Keratinocyte (primary cell): ENCODE results near the gene ACKR3. TPM values are rescaled to one million over a fixed set of nuclear protein-coding genes. Genes with fewer than 3 reads are reported as not detected.

Experiments
- DNase-seq: peaks from one replicate; pipeline ENCODE4 v3.0.0-alpha.2; 2011; ENCODE audit warnings: low read depth, missing footprints, low spot score
- FAIRE-seq: peaks from 2 replicates; lab custom pipeline; 2011; peaks lifted over from hg19 to GRCh38; lab: Jason Lieb, UNC
- H2AFZ ChIP-seq: 2 replicates; pipeline ENCODE4 v1.6.0; 2012; ENCODE audit warnings: low read length, control low read depth, inconsistent platforms; ENCODE audit not compliant: control insufficient read depth
- H3K27ac ChIP-seq: 2 replicates; pipeline ENCODE4 v1.5.1; 2011; ENCODE audit warnings: low read length; ENCODE audit not compliant: control insufficient read depth, insufficient read depth
- H3K27me3 ChIP-seq: 3 replicates; pipeline ENCODE4 v1.6.0; 2011; ENCODE audit warnings: low read length; ENCODE audit not compliant: control insufficient read depth, insufficient read depth; ENCODE audit errors: extremely low read depth
- H3K36me3 ChIP-seq, 2 experiments: 2 replicates in 1 of 2; 3 replicates in 1 of 2; pipeline ENCODE4 v1.5.1; 2011; ENCODE audit warnings: low read length in 2 of 2, mild to moderate bottlenecking in 1 of 2; ENCODE audit not compliant: control insufficient read depth in 2 of 2, insufficient read depth in 2 of 2; ENCODE audit errors: extremely low read depth in 1 of 2
- H3K4me1 ChIP-seq: 3 replicates; pipeline ENCODE4 v1.5.1; 2011; ENCODE audit warnings: low read length; ENCODE audit not compliant: control insufficient read depth, insufficient read depth; ENCODE audit errors: extremely low read depth
- H3K4me2 ChIP-seq: 3 replicates; pipeline ENCODE4 v1.6.0; 2011; ENCODE audit warnings: low read depth, low read length; ENCODE audit not compliant: control insufficient read depth, insufficient read depth; ENCODE audit errors: extremely low read depth
- H3K4me3 ChIP-seq, 3 experiments: fragments of 200-600 bp in 1 of 3; sonication (generic) in 1 of 3; 2 replicates in 2 of 3; 3 replicates in 1 of 3; pipeline ENCODE4 v1.5.1; 2011 to 2016; ENCODE audit warnings: low read length in 3 of 3, mild to moderate bottlenecking in 3 of 3, control low read depth in 2 of 3, inconsistent platforms in 1 of 3, low read depth in 1 of 3, mixed read lengths in 1 of 3, mixed run types in 1 of 3, moderate library complexity in 1 of 3; ENCODE audit not compliant: control insufficient read depth in 2 of 3, insufficient read depth in 2 of 3; ENCODE audit errors: extremely low read depth in 1 of 3
- H3K79me2 ChIP-seq: 2 replicates; pipeline ENCODE4 v1.6.0; 2012; ENCODE audit warnings: low read length; ENCODE audit not compliant: control insufficient read depth, insufficient read depth
- H3K9ac ChIP-seq: 3 replicates; pipeline ENCODE4 v1.6.0; 2011; ENCODE audit warnings: low read length; ENCODE audit not compliant: control insufficient read depth, insufficient read depth; ENCODE audit errors: extremely low read depth
- H3K9me1 ChIP-seq: 3 replicates; pipeline ENCODE4 v1.6.0; 2011; ENCODE audit warnings: low read length; ENCODE audit not compliant: control insufficient read depth, insufficient read depth; ENCODE audit errors: extremely low read depth
- H3K9me3 ChIP-seq: 2 replicates; pipeline ENCODE4 v1.5.1; 2012; ENCODE audit warnings: low read depth, low read length; ENCODE audit not compliant: control insufficient read depth
- H4K20me1 ChIP-seq: 3 replicates; pipeline ENCODE4 v1.6.0; 2011; ENCODE audit warnings: low read length; ENCODE audit not compliant: control insufficient read depth, insufficient read depth; ENCODE audit errors: extremely low read depth
- EZH2 ChIP-seq: IDR thresholded peaks from one replicate; pipeline ENCODE4 v1.6.1; 2012; ENCODE audit warnings: inconsistent platforms, mild to moderate bottlenecking, low read length, moderate library complexity
- dilution Hi-C: fragments of 300-500 bp; cut with MboI; formaldehyde crosslinking; loops from one replicate; pipeline ENCODE4 v1.7.0; 2020; ENCODE audit warnings: low sequenced_read_pairs; ENCODE audit not compliant: extremely low pct_ligation_motif_present
- polyA plus RNA-seq, 5 experiments: library from polyadenylated mRNA; depleted of rRNA in 3 of 5; stranded (reverse) in 3 of 5; stranded (forward) in 1 of 5; unstranded in 1 of 5; fragments of >200 nt; gene quantifications; 1 replicate in 1 of 5; 2 replicates in 3 of 5; 3 replicates in 1 of 5; pipeline versions ENCODE4 v1.2.1 to v1.2.3, GENCODE V29; 2011 to 2012; ENCODE audit warnings: missing spikeins in 2 of 5, low read depth in 1 of 5, low replicate concordance in 1 of 5
- TF ChIP-seq, protein P1 (sequence below), 3 experiments: IDR thresholded peaks in 1 of 3; conservative IDR thresholded peaks in 1 of 3; optimal IDR thresholded peaks in 1 of 3; 2 replicates in 2 of 3; 3 replicates in 1 of 3; pipeline versions ENCODE3 to v1.5.1; 2011; ENCODE audit warnings: low read length in 3 of 3, mild to moderate bottlenecking in 3 of 3, moderate library complexity in 2 of 3, control low read depth in 1 of 3, inconsistent platforms in 1 of 3; ENCODE audit not compliant: insufficient read depth in 2 of 3; ENCODE audit errors: extremely low read depth in 1 of 3

Gene ACKR3
- polyA plus RNA-seq, 1 donor (not counting 4 experiments of a cell fraction or from before 2014, with no cell fraction given): 29.4 TPM

DNA sequence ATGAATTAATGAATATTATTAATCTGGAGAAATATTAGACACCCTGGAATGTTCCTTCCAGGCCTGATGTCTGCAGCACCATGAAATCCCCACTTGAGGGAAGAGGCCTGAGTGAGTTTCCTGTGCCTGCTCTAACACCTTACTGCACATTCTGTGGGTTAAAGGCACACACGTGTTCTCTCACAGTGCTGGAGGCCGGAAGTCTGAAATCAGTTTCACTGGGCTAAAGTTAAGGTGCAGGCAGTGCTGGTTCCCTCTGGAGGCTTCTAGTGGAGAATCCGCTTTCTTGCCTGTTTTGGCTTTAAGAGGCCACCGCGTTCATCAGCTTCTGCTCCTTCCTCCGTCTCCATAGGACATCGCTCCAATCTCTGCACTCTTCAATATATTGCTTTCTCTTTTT lies 48.7 kb downstream of the ACKR3 start:
- TF ChIP-seq, protein P1, sequence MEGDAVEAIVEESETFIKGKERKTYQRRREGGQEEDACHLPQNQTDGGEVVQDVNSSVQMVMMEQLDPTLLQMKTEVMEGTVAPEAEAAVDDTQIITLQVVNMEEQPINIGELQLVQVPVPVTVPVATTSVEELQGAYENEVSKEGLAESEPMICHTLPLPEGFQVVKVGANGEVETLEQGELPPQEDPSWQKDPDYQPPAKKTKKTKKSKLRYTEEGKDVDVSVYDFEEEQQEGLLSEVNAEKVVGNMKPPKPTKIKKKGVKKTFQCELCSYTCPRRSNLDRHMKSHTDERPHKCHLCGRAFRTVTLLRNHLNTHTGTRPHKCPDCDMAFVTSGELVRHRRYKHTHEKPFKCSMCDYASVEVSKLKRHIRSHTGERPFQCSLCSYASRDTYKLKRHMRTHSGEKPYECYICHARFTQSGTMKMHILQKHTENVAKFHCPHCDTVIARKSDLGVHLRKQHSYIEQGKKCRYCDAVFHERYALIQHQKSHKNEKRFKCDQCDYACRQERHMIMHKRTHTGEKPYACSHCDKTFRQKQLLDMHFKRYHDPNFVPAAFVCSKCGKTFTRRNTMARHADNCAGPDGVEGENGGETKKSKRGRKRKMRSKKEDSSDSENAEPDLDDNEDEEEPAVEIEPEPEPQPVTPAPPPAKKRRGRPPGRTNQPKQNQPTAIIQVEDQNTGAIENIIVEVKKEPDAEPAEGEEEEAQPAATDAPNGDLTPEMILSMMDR (optimal IDR thresholded peaks at IDR 0.05 in 1 of 3, IDR thresholded peaks at IDR 0.05 in 1 of 3, conservative IDR thresholded peaks at IDR 0.05 in 1 of 3; ENCODE audit: extremely low read depth in 1 of 3, insufficient read depth in 2 of 3, low read length in 3 of 3): no peak
- TF ChIP-seq EZH2: no peak
- dilution Hi-C loops: no loop called here

DNA sequence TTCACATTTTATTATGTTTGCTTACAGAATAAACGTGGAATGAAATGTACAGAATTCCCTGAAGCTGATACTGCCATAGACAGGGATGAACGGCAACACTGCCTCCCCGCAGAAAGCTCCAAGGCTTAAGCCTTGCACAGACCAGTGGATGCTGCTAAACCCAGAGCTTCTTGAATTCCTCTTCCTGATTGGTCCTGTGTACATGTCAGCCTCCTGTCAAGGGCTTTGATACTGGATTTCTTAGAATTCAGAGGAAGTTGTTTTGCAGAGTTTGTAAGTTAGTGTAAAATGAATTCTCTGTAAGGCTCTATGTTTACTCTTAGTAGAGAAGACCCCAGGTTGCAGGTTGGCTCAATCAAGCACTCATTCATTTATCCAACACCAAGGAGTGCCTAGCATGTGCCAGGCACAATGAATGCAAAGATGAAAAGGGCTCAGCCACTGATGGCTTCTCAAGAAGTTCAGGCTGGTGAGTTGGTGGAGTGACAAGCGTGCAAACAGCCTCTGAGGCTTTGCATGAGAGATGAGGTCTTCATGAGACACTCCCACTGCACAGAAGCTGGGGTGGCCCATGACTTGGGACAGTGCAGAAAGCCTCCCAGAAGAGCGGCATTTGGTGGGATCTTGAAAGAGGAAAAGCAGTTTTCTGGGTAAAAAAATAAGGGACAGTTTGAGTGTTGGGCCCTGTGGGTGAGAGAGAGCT lies 50.4 kb downstream of the ACKR3 start:
- TF ChIP-seq EZH2: no peak
- TF ChIP-seq, protein P1 (optimal IDR thresholded peaks at IDR 0.05 in 1 of 3, IDR thresholded peaks at IDR 0.05 in 1 of 3, conservative IDR thresholded peaks at IDR 0.05 in 1 of 3; ENCODE audit: extremely low read depth in 1 of 3, insufficient read depth in 2 of 3, low read length in 3 of 3): no peak
- Histone ChIP-seq H3K27ac (no peak overlapping the region), H3K4me2 (no peak overlapping the region), H4K20me1 (no peaks in the 10 kb centered on the region), H3K36me3 (no peaks in the 10 kb centered on the region), H3K79me2 (no peaks in the 10 kb centered on the region), H2AFZ (no peak overlapping the region), H3K9me3 (no peaks in the 10 kb centered on the region), H3K9ac (no peak overlapping the region), H3K9me1 (no peaks in the 10 kb centered on the region), H3K4me3 (no peak overlapping the region), H3K4me1 (no peaks in the 10 kb centered on the region), H3K27me3 (peaks cover 26% of the 10 kb centered on the region)
- dilution Hi-C loops: no loop called here
- DNase-seq: no peak
- no peak for FAIRE-seq

More for the DNA sequence above, 48.7 kb downstream of the ACKR3 start:
- H3K4me3 ChIP-seq: no peak overlapping the region
- H3K27ac ChIP-seq: no peak overlapping the region
- no peak overlapping the region for H3K9ac ChIP-seq
- no peaks in the 10 kb centered on the region for H3K9me3 ChIP-seq
- no peaks in the 10 kb centered on the region for H3K36me3 ChIP-seq
- H4K20me1 ChIP-seq: no peaks in the 10 kb centered on the region
- no peaks in the 10 kb centered on the region for H3K9me1 ChIP-seq
- no peaks in the 10 kb centered on the region for H3K79me2 ChIP-seq
- no peaks in the 10 kb centered on the region for H3K4me1 ChIP-seq
- H2AFZ ChIP-seq: no peak overlapping the region
- DNase-seq (no peak), FAIRE-seq (no peak)
- peaks cover 26% of the 10 kb centered on the region for H3K27me3 ChIP-seq
- H3K4me2 ChIP-seq: no peak overlapping the region
